ENCODE data around the gene RAD51B.

- TF ChIP-seq POLR2A (IDR thresholded peaks at IDR 0.05; ENCODE audit: low read depth, low read length) (no peak), POLR2AphosphoS5 (IDR thresholded peaks at IDR 0.05; ENCODE audit: low read depth, low read length) (no peak), TAF1 (IDR thresholded peaks at IDR 0.05; ENCODE audit: borderline replicate concordance, low read depth, low read length) (no peak)
Measured at GRCh38 chr14:68598621-68599447, 779.3 kb downstream of the RAD51B start.

Measured in GM12892 (cell line).